A673 (cell line): ENCODE measurements around the gene ANKLE1. TPM values are rescaled to one million over a fixed set of nuclear protein-coding genes. Genes with fewer than 3 reads are reported as not detected.
A peak's percentile ranks its signal among the peaks of the same experiment; 100 is the strongest.

Experiments
- BruUV-seq: library from RNA; stranded (reverse); fragments of 400-500 nt; replicated peaks from 2 replicates; lab custom pipeline; 2021; lab: Mats Ljungman, UMichigan
- CTCF ChIA-PET: fragments of 300-600 bp; sonication (Branson Sonifier 250); formaldehyde crosslinking; loops from one replicate; lab custom pipeline; 2022; ENCODE audit warnings: antibody characterized with exemption; lab: Charles Lee
- POLR2A ChIA-PET: fragments of 300-600 bp; sonication (Branson Sonifier 250); formaldehyde crosslinking; loops from one replicate; lab custom pipeline; 2022; ENCODE audit warnings: antibody characterized with exemption; ENCODE audit not compliant: low non-redundant PET; lab: Charles Lee
- DNase-seq: peaks from one replicate; pipeline ENCODE4 v3.0.0-alpha.2; 2015; ENCODE audit warnings: low spot score
- H3K27ac ChIP-seq: fragments of 200-600 bp; sonication (generic); 2 replicates; pipeline ENCODE4 v1.5.1; 2016; ENCODE audit warnings: mixed run types, low read depth, mild to moderate bottlenecking, mixed read lengths, antibody characterized with exemption, low read length; ENCODE audit not compliant: poor library complexity, severe bottlenecking
- H3K27me3 ChIP-seq: fragments of 200-600 bp; sonication (generic); replicated peaks from 2 replicates; pipeline ENCODE4 v1.6.1; 2017; ENCODE audit warnings: mixed run types, low read depth, mild to moderate bottlenecking, mixed read lengths, antibody characterized with exemption, low read length; ENCODE audit not compliant: insufficient read depth, poor library complexity
- H3K36me3 ChIP-seq: fragments of 200-600 bp; sonication (generic); 2 replicates; pipeline ENCODE4 v1.6.1; 2016; ENCODE audit warnings: mixed run types, mild to moderate bottlenecking, mixed read lengths, antibody characterized with exemption, low read length; ENCODE audit not compliant: insufficient read depth, poor library complexity, severe bottlenecking
- H3K4me1 ChIP-seq: fragments of 200-600 bp; sonication (generic); 2 replicates; pipeline ENCODE4 v1.6.1; 2017; ENCODE audit warnings: mixed run types, mild to moderate bottlenecking, mixed read lengths, antibody characterized with exemption, low read length; ENCODE audit not compliant: insufficient read depth, poor library complexity, severe bottlenecking
- H3K4me3 ChIP-seq: fragments of 200-600 bp; sonication (generic); 2 replicates; pipeline ENCODE4 v1.5.1; 2016; ENCODE audit warnings: low read depth, mixed run types, mild to moderate bottlenecking, mixed read lengths, low read length; ENCODE audit not compliant: poor library complexity, severe bottlenecking
- H3K9me3 ChIP-seq: fragments of 200-600 bp; sonication (generic); 2 replicates; pipeline ENCODE4 v1.6.1; 2016; ENCODE audit warnings: mixed run types, low read depth, mild to moderate bottlenecking, mixed read lengths, antibody characterized with exemption, low read length; ENCODE audit not compliant: poor library complexity, severe bottlenecking
- CTCF ChIP-seq: fragments of 300-800, 200-600 bp; sonication (generic); conservative IDR thresholded peaks from 2 replicates; pipeline ENCODE4 v1.5.1; 2017; ENCODE audit warnings: low read depth, mild to moderate bottlenecking, antibody characterized with exemption, low read length, moderate library complexity, mixed read lengths
- EZH2 ChIP-seq: fragments of 200-600 bp; sonication (generic); IDR thresholded peaks from 2 replicates; pipeline ENCODE4 v1.6.1; 2017; ENCODE audit warnings: borderline replicate concordance, low read depth, mild to moderate bottlenecking, mixed read lengths, antibody characterized with exemption, low read length; ENCODE audit not compliant: poor library complexity, severe bottlenecking
- intact Hi-C: fragments of 100-400 bp; cut with micrococcal nuclease; formaldehyde crosslinking; loops from one replicate; pipeline ENCODE4 v1.10.0; 2022; ENCODE audit not compliant: unreplicated experiment
- total RNA-seq: library from RNA; stranded (reverse); gene quantifications from 2 replicates; pipeline ENCODE4 v1.2.3, GENCODE V29; 2021

ANKLE1 gene
- total RNA-seq, 1 experiment from 2014 or later: 17.5 TPM

GRCh38 chr19:17334414-17335409 lies 53.0 kb downstream of the ANKLE1 start, which contains the start of gene ANO8:
Gene ANO8 (minus strand): TSS chr19:17334855. CDS start chr19:17334670, 185 bp downstream.
- POLR2A ChIA-PET: interaction anchor here (1.0 kb wide), 1 partner anchor 26 kb away, joined by 4 read pairs; the partner anchor contains the start of gene DDA1
- no peaks in the 10 kb centered on the region for H3K27me3 ChIP-seq
- peaks cover 4% of the 10 kb centered on the region for H3K36me3 ChIP-seq
- peak within 1 kb of the TSS; percentile 90 for H3K27ac ChIP-seq
- CTCF ChIA-PET: no interaction called here
- H3K4me3 ChIP-seq: peak within 1 kb of the TSS; percentile 91
- BruUV-seq: no TSS peak
- TF ChIP-seq CTCF: no peak
- TF ChIP-seq EZH2: no peak
- intact Hi-C loops: no loop called here
- peaks cover 13% of the 10 kb centered on the region for H3K4me1 ChIP-seq
- H3K9me3 ChIP-seq: no peaks in the 10 kb centered on the region
- DNase-seq: peak; percentile 99

- H3K27me3 ChIP-seq: no peaks in the 10 kb centered on the region
- no peak for DNase-seq
- TF ChIP-seq EZH2 (no peak), CTCF (no peak)
- intact Hi-C loops: no loop called here
- BruUV-seq: no TSS peak
- peak overlapping the region; percentile 91 for H3K4me3 ChIP-seq
- H3K9me3 ChIP-seq: no peaks in the 10 kb centered on the region
- POLR2A ChIA-PET: interaction anchor here (0.6 kb wide), 1 partner anchor 9 kb away, joined by 4 read pairs; no protein-coding TSS in a partner anchor
- CTCF ChIA-PET: no interaction called here
- H3K4me1 ChIP-seq: peaks cover 13% of the 10 kb centered on the region
- H3K27ac ChIP-seq: peak overlapping the region; percentile 90
- H3K36me3 ChIP-seq: peaks cover 4% of the 10 kb centered on the region
These were observed 53.9 kb downstream of the ANKLE1 start for GRCh38 chr19:17335575-17335974.

Other genes with a start within 250 kb of the ANKLE1 start
- 66.4 and 68.1 TPM in 2 replicates for gene HAUS8, start 206.4 kb upstream of the ANKLE1 start, total RNA-seq
- 85.2 and 85.4 TPM in 2 replicates for gene MYO9B, start 206.1 kb upstream of the ANKLE1 start, total RNA-seq
- 32.1 and 33.2 TPM in 2 replicates for gene USE1, start 66.5 kb upstream of the ANKLE1 start, total RNA-seq
- 8.2 and 14.8 TPM in 2 replicates for gene OCEL1, start 55.7 kb upstream of the ANKLE1 start, total RNA-seq
- gene NR2F6, start 36.0 kb upstream of the ANKLE1 start, total RNA-seq: 26.3 and 32.9 TPM in 2 replicates
- gene USHBP1, start 17.2 kb upstream of the ANKLE1 start, total RNA-seq: 0.61 TPM in 1 of 2 replicates, not detected in the other
- gene BABAM1, start 14.5 kb upstream of the ANKLE1 start, total RNA-seq: 136 and 147 TPM in 2 replicates
- 11.0 and 16.8 TPM in 2 replicates for gene ABHD8, start 21.5 kb downstream of the ANKLE1 start, total RNA-seq
- 91.8 and 93.1 TPM in 2 replicates for gene MRPL34, start 24.0 kb downstream of the ANKLE1 start, total RNA-seq
- gene DDA1, start 27.7 kb downstream of the ANKLE1 start, total RNA-seq: 67.2 and 68.5 TPM in 2 replicates
- gene ANO8, start 53.0 kb downstream of the ANKLE1 start, total RNA-seq: 18.6 and 22.1 TPM in 2 replicates
- 51.5 and 53.2 TPM in 2 replicates for gene GTPBP3, start 55.7 kb downstream of the ANKLE1 start, total RNA-seq
- gene PLVAP, start 95.4 kb downstream of the ANKLE1 start, total RNA-seq: 0.24 TPM in 1 of 2 replicates, not detected in the other
- gene CCDC194, start 112.3 kb downstream of the ANKLE1 start, total RNA-seq: not detected in 2 replicates
- gene BST2, start 123.7 kb downstream of the ANKLE1 start, total RNA-seq: 1.3 and 3.6 TPM in 2 replicates
- 39.5 and 56.9 TPM in 2 replicates for gene MVB12A, start 138.1 kb downstream of the ANKLE1 start, total RNA-seq
- gene TMEM221, start 166.8 kb downstream of the ANKLE1 start, total RNA-seq: 0.31 TPM in 1 of 2 replicates, not detected in the other
- gene NXNL1, start 179.0 kb downstream of the ANKLE1 start, total RNA-seq: not detected in 2 replicates
- 3.0 and 6.9 TPM in 2 replicates for gene SLC27A1, start 188.6 kb downstream of the ANKLE1 start, total RNA-seq
- 80.1 and 94.4 TPM in 2 replicates for gene PGLS, start 229.7 kb downstream of the ANKLE1 start, total RNA-seq